NCI-H226 (cell line): ENCODE results near the gene HNRNPR.
"Not testable (repeated sequence)": the region's sequence is repeated elsewhere in the genome, so short reads cannot be mapped to it uniquely, and the experiment has no call there.

Experiments
- DNase-seq: peaks from one replicate; pipeline ENCODE4 v3.0.0-alpha.2; 2015

The HNRNPR gene

DNA sequence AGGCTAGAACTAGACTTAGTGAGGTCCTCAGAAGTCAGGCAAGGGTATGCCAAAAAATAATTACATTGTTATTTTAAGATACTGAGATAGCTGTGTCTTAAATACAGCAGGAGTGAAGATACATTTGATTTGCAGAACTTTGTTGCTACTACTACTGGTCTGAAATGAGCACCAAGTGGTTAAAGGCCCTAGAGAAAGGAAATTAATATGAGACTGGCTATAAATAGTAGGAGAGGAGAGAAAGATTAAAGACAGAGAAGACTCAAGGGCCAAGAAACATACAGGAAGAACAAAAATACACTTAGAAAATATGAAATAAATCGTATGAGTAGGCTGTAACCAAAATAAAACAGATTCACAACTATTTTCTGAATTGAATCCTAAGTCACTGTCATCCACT is 21.3 kb downstream of the HNRNPR start:
- no peak for DNase-seq

DNA sequence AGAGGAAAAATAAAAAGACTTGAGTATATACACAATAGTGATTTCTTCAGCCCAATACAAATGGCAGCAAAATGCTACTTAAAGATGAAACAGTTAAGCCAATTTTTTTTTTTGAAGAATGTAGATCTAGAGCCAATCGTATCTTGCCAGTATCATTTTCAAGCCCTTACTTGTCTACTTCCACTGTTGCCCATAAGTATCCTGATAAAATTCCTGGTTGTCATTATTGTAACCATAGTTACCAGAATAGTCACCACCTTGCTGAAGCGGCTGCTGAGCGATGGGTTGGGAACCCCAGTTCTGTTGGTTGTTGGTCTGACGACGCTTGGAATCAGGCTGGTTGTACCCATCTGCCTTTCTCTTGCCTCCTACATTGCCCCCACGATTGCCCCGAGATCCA is 33.8 kb downstream of the HNRNPR start:
- not testable (repeated sequence) for DNase-seq

DNA sequence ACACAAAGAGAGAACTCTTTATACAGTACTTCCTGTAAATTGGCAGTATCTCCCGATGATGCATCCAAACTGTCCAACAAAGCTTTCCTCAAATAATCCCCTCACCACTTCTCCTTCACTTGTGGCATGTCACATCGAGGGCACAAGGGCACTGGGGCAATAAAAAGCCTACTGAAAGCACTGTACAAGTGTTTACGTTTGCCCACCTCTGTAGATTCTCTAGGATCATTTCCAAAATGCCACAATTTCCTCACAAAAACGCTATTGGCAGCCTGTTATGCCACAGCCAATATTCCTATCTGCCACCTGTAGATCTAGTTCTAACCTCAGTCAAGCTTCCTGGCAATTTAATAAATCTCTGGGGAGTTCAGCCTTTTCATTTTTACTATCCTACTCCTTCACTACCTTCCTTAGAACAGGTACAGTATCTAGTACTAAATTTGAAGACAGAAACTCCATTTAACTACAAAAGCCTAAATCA is 39.9 kb downstream of the HNRNPR start:
- no peak for DNase-seq

DNA sequence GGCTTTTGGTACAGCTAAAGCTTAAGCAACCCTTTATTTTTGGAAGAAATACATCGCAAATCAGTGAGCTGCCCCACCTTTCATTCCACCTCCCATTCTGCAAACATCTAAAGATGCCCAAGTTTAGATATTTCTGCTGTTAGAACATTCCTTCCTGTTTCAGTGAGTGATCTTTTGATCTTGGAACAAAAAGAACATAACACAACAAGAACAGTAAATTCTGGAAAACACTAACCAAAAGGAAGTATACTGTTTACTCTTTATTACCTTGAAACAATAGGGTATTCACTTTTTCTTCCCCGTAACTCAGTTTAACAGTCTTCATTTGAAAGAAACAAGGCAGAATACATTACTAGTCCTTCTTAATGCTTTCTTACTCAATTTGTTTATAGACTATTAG is 40.6 kb downstream of the HNRNPR start:
- DNase-seq, result no peak

DNA sequence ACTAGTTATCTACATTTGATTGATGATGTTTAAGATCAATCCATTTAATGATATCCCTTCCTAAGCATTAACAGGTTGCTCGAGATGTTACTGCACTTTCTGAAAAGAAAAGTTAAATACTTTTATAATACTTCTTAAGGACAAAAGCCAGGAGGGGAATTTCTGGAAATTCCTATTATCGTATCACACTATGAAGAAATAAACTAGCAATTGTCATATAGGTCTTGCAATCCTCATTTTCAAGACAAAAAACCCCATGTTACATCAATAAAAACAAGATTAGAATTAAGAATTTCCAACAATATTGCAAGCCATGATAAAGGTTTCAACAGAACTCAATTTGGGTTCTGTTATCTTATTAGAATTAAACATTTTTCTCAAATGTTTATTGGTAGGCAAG is 47.2 kb downstream of the HNRNPR start:
- no peak for DNase-seq

DNA sequence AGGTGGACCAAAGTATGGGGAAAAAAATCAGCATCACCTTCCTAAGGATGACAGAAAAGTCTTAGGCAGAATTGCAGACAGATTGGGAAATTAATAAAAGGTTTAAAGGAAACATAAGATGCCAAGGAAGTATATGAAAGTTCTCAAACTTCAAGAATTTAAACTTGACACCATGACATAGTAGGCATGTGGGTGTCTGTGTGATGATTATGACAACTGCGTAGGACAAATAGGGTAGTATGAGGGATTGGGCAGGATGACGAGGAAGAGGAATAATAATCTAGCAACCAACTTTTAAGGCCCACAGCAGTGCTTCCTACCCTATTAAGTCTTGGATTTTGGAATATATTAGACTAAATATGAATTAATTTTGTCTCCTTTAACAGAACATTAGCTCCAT is 52.4 kb downstream of the HNRNPR start:
- no peak for DNase-seq

DNA sequence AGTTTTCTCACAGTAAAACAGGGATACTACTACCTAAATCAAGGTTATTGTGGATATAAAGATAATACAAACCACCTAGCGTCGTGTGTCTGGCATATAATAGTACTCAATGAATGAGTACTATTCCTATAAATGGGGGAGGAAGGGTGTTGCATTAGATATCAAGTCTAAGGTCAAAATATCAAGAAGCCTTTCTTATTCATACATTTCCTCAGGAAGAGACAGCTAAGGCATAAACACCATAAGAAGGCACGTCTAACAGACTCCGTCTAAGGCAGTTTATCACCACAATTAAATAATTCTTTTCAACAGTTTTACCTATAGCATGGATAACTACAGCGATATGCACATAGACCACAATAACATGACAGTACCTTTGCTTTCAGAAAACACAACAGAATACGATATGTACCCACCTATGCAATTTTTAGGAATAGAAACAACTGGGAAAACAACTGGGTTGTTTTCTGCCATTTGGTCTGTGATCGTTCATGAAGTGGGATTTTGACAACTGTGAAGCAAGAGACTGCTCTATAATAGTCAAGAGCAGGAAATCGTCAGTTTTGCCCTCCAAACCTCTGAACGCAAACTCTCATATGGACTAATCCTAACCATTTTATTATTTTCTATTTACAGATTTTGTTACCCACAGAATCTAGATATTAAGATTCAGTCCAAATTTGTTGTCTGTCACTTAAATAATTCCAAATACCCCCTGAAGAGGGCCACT is 53.1 kb downstream of the HNRNPR start:
- DNase-seq, result no peak

DNA sequence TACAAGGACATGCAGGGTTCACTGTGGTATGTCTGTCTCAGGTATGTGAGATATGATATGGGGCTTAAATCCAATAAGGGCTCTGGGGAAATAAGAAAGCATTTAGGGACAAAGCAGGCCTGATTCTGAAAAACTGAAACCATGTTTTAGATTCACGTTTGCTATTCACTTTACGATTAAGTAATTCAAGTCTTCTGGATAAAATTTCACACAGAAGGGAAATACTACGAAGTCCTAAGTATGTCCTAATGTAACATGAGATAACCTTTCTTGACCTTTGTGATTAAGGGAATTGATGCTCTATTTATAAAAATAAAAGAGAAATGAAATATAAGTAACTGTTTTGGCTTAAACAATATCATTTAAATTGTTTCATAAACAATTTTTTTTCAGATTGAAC is 55.4 kb downstream of the HNRNPR start:
- no peak for DNase-seq

DNA sequence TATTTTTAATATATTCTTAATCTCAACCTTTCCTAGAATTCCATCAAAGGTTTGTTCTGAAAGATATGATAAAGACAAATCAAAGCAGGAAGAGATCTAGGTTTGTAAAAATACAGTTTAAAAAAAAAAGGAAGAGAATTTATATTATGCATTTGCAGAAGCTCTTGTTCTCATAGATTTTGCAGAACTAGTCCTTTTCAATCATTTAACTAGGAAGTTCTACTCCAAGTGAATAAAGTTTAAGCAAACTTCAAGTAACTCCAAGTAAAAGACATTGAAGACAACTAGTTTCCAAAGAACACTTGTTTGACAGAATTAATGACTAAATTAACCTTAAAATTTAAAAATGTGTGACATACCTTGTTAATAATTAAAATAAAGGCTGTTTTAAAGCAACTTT is 55.9 kb downstream of the HNRNPR start:
- no peak for DNase-seq

DNA sequence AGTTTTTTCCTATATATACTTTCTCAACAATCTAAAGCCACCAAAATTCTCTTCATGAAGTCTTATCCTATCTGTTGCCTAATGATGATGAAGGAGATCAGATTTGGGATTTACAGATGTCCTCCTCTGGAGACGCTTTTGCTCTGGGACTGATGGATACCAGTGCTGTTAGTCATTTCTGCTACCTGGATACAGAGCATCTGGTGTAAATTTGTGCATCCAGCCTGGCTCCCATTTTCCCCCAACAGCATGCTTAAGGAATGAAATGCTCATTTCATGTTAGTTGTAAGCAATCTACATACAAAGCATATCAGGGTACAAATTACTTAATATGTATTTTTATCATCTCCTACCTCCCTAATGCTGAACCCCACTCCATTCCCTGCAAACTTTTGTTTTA is 57.7 kb downstream of the HNRNPR start:
- no peak for DNase-seq

DNA sequence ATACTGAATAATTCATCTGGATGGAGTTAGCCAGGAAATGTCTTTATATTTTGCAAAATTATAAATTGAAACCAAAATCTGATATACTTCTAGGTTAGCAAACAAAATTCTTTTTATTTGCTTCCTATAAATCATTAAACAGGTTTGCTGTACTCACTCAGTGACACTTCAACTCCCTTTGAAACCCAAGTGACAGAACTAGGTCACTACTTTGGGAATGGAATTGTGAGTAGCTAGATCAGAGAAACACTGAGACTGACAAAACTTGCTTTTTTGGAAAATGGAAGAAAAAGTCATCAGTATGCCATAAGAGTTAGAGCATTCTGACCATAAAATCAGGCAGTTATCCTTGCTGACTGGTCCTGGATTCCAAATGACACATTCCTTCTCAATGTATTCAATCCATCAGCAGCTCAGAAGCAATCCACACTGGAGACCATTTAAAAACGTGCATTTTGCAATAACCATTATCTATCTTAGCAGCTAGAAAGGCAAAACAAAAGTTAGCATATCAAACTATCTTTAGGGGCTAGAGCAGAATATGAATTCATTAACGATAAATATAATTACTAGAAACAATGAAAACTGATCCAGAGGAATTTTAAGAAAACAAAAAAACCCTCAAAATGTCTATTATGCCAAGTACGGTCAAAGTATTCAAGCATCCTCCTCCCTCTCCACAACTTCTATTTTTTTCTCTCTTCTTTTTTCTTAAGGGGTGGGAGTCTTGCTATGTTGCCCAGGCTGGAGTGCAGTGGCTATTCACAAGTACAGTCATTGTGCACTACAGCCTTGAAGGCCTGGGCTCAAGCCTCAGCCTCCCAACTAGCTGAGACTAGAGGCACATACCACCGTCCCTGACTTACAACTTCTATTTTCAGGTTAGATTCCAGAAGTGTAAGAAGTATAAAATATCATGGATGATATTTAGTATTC is 60.1 kb downstream of the HNRNPR start:
- peak; percentile 31 for DNase-seq

DNA sequence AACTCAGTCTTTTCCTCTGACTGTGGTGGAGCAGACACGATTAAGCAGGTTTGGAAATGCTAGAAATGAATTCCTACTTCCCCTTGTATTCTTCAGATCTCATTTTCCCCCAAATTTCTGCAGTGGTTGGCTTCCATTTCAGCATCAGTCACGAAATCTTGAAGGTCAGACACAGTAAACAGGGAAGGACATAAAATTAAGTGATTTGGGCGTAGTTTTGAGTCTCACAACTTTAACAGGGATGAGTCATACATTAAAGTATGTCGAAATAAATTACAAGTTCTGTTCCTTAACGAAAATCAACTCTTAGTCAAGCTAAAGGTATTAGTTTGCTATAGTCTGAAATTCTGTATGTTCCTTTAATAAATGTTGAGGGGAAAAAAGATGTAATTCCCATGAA is 61.1 kb downstream of the HNRNPR start:
- peak; percentile 47 for DNase-seq

DNA sequence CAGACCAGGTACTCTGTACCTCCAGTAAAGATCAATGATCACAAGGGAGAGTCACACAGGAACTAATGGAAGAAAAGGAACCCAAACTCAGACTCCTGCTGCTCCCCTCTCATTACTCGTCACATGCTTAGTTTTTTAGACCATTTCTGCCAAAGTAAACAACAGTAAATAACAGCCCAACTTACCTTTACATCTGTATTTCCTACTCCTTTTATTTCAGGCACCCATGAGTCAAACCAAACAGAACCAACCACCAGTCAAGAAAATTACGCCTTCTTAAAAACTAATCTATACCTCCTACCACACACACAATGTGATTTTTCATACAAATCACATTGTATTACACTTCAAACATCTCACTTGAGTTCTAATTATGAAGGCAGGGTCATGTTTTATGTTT is 65.4 kb downstream of the HNRNPR start:
- DNase-seq, result no peak

DNA sequence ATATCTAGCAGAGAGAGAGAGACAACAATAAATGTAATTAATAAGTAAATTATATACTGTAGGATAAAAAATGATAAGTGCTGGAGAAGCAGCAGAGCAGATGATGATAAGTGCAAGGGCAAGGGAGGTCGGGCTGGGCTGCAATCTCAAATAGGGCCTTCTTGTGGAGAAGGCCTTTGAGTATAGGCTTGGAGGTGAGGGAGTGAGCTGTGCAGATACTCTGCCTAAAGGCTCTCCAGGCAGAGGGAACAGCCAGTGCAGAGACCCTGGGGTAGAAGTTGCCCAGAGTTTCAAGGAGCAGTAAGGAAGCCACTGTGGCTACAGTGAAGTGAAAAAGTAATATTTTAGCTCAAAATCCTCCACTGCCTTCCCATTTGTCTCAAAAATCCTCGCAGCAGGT is 67.6 kb downstream of the HNRNPR start:
- no peak for DNase-seq

DNA sequence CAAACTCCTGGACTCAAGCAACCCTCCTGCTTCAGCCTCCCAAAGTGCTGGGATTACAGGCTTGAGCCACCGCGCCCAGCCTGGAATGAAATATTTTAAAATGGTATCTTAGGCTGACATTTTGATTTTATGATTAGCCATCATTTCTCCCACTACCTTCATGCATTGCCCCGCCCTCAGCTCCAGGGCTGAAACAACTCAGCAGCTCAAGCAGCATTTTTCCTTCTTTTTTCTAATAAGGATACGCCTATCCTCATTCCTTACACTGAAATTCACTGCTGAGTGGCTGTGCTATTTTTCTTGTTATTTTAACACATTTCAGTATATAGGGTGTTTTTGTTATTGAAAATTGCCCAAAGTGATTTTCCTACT is 70.0 kb downstream of the HNRNPR start:
- DNase-seq, result no peak

DNA sequence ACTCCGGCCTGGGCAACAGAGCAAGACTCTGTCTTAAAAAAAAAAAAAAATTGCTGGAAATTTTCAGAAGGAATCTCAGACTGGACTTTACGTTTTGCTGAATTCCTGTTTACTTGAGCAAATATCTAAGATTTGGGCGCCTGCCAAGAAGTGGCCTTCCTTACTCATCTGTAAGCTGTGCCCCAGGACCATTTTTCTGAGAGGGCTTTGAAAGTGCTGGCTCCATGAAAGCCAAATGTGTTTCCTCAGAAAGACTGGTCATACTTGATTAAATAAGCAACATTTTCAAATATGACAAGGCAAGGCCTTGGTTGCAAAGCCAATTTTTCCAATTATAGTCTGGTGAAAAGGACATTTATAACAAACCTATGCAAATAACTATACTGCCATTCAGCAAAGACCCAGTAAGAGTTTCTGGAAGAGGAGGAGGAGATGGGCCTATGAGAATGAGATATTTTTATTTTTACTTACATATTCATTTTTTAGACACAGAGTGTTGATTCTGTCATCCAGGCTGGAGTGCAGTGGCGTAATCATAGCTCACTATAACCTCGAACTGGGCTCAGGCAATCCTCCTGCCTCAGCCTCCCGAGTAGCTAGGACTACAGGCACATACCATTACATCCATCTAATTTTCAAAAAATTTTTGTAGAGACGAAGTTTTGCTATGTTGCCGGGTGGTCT is 70.5 kb downstream of the HNRNPR start:
- peak; percentile 50 for DNase-seq

DNA sequence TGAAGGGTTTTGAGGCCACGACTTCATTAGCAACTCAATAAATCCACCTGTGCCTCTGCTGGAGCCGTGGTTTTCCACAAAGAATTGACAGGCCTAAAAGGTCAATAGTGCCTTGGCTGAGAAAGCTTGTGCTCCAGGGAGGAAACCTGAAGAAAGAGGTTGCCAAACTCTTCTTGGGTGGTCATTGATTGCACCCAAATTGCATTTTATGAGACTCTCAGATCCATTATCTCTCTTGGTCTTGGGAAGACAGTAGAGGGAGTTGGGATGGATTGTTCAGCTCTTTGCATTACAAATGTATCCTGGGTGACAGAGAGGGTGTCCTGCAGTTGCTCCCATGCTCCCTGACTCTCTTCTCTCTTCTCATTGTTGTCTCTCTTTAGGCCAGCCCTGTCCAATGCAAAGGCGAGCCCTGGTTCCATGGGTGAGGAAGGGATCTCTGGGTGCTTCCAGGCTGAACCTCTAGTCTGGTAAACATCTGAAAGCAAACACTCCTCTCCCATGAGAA is 80.7 kb downstream of the HNRNPR start:
- DNase-seq, result no peak

DNA sequence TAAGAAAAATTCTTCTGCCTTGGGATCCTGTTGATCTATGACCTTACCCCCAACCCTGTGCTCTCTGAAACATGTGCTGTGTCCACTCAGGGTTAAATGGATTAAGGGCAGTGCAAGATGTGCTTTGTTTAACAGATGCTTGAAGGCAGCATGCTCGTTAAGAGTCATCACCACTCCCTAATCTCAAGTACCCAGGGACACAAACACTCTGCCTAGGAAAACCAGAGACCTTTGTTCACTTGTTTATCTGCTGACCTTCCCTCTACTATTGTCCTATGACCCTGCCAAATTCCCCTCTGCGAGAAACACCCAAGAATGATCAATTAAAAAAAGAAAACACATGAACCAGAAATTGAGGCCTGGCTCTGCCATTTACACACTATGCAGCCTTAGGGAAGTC is 86.0 kb downstream of the HNRNPR start:
- not testable (repeated sequence) for DNase-seq

DNA sequence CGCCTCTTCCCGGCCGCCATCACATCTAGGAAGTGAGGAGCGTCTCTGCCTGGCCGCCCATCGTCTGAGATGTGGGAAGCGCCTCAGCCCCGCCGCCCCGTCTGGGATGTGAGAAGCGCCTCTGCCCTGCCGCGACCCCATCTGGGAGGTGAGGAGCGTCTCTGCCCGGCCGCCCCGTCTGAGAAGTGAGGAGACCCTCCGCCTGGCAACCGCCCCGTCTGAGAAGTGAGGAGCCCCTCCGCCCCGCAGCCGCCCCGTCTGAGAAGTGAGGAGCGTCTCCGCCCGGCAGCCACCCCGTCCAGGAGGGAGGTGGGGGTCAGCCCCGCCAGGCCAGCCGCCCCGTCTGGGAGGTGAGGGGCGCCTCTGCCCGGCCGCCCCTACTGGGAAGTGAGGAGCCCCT is 86.7 kb downstream of the HNRNPR start:
- DNase-seq, result not testable (repeated sequence)
